Medulla oblongata (tissue), 1 donor: ENCODE results near the gene SREBF2.
"Not testable (repeated sequence)": the region's sequence is repeated elsewhere in the genome, so short reads cannot be mapped to it uniquely, and the experiment has no call there.

Experiments
- DNase-seq: peaks from one replicate; pipeline ENCODE4 v3.0.0-alpha.2; 2015; ENCODE audit errors: extremely low spot score

Gene SREBF2

DNA sequence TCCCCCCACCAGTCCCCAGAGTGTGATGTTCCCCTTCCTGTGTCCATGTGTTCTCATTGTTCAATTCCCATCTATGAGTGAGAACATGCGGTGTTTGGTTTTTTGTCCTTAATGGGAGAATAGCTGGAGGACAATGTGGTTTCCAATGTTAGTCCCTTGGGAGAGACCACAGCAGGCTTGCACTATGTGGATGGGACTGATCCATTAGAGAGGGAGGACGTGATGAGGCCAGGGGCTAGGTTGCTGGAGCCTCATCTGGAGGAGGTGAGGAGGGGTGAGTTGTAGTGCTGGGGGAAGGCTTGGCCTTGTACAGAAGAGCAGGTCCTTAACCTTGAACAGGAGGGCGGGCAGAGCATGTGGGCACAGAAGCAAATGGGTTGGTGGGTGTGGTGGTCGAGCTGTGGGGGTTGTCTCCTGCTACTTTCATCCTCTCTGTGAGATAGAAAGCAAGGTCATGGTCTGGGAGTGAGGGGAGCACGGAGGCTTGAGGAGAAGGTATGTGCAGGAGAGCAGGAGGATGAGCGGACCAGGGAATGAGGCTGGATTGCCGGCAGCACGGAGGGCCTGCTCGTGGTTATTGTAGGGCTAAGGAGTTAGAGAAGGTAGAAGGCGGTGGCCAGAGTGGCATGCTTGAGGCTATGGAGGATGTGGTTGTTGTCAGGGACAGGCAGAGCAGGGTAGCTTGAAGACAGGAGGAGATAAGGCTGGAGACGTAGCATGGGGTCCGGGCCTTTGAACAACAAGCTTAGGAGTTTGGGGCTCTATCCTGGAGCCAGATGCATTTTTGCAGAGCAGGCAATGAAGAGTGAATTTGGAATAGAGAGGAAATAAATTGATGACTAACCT lies 11.2 kb upstream of the SREBF2 start:
- DNase-seq = no peak

DNA sequence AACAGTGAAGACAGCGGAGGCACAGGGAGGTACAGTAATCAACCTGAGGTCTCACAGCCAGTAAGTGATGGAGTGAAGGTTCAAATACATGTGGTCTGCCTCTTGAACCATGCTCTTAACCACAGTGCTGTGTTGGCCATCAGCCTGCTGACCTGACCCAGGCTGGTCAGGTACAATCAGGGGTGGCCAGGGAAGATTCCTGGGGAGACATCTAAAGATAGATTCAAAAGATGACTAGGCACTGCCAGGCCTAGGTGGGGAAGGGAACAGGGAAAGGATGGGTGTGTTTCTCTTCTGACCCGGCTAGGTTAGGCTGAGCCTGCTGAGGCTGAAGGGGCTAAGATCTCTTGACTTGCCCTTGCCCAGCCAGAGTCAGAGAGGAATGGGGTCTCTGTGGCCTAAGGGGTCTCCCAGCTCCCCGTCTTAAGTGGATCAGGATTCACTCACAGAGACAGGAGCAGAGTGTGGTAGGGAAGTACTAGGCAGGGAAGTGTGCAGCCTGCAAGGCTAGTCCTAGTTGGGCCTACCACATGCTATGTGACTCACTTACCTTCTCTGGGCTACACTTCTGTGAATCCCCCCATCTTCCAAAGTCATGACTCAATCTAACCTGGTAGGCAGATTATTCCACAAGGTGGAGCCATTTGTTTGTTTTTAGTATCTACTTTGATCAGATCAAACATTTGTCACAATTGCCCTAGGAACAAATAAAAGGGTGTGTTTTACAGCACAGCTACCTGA lies 10.4 kb upstream of the SREBF2 start:
- DNase-seq = peak; percentile 70

DNA sequence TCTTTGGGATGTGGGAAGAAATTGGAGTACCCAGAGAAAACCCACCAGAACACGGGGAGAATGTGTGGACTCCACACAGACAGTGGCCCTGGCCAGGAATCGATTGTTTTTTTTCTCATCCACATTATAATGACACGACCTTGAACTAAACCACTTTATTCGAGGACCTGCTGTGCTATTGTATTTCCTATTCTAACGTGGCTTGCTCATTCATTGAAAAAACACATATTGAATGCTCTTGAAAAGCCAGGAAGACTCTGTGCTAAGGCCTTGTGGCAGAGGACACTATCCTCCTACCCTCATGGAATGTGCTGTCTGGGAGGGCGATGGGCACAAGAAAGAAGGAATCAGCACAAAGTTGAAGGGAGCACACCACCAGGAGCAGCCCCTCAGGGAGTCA lies 9.1 kb upstream of the SREBF2 start:
- no peak for DNase-seq

DNA sequence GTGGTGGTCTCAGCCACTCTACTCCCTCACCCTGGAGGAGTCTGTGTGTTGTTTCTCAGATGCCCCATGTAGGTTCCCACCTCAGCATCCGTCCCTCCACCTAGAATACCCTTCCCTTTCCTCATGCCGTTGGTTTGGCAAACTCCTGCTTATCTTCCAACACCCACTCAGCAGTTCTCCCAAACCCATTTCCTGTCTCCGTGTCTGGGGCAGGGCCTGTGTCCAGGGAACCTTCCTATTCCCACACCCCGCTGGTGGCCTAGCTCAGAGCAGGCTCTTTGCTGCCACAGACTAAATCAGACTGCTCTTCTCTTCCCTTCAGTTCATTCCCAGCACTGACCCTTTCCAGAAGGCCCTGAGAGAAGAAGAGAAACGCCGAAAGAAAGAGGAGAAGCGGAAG lies 7.5 kb upstream of the SREBF2 start:
- no peak for DNase-seq

DNA sequence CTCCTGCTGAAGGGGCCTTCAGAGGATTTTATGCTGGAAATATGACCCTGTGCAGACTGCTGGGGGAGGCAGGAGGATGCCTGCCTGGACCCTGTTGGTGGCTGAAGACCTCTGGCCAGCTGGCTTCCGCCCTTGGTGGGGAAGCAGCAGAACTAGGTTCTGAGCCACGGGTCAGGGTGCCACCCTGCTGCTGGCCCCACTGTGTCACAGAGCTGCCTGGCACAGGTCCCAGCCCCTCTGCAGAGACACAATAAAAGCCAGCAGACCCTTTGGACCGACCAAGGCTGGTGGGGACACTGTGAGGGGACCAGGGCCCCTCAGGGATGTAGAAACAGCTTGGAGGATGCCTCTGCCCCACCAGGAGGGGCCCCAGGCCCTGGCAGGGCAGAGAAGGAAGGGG lies 6.9 kb upstream of the SREBF2 start:
- no peak for DNase-seq

DNA sequence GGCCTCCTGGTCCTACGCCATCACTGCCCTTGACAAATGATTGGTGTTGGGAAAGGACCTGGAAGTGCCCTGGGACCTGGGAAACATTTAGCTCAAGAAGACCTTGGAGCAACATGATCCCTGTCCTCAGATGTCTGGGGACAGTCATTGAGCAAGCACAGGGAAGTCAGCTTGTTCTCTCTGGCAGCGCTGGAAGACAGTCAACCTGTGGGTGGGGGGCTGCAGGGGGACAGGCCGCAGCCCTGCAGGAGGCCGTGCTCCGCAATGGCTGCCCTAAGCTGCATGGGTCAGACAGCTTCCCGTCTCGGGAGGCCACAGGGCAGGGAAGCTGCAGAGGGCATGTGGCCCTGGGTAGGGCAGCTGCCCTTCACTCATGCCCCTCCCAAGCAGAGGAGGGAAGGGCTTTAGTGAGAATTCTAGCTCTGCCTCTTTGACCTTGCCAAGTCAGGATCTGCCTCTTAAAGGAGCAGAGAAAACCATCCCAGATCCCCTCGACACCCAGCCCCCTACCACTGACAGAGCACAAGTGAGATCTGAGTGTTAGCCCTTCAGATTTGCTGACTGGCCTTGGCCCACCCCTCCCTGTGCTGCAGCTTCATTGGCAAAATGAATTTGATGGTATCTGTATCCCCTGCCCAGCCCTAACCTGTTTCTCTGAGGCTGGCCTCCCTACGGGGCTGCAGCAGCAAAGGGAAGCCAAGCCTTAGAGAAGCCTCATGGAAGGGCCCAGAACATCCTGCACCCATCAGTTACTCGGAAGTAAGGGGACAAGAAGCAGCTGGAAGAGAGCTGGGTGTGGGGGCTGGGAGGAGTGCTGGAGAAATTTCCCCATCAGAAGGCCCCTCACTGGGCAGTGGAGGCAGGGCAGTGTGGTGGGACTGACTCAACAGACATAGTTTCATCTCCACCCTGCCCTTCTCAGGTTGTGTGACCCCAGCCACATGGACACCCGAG lies 6.2 kb upstream of the SREBF2 start:
- no peak for DNase-seq

DNA sequence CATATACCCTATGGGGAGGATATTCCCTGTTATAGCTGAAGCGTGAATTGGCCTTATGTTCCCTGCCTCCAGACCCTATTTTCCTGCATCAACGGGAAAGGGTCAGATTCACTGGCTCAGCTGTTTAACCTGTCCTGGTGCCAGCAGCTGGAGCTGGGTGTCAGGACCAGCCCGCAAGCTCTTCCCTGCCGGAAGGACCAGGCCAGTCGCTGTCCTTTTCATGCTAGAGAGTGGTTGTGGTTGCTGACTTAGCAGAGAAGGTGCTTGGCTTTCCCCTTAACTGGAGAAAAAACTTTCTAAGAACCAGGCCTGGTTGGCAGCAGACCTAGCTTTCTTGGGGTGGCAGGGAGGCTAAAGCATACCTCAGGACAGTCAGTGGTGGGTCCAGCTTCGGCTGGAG lies 5.2 kb upstream of the SREBF2 start:
- peak; percentile 31 for DNase-seq

DNA sequence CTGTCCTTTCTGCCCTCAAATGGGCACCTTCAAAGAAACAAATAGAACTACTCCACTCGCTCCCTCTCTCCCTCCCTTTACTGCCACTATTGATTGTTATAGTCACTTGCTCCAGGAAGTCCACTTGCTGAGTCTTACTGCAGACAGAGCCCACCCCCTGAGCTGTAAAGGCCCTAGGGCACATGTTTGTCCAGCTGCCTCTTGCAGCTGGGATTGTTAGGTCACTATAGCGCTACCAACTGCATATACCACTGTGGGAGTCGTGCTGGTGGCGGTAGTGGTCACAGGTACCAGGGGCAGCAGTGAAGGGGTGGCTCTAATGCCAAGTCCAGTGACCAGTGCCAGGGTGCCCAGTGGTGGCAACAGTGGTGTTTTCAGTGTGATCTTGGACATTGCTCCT lies 4.4 kb upstream of the SREBF2 start:
- DNase-seq = no peak

DNA sequence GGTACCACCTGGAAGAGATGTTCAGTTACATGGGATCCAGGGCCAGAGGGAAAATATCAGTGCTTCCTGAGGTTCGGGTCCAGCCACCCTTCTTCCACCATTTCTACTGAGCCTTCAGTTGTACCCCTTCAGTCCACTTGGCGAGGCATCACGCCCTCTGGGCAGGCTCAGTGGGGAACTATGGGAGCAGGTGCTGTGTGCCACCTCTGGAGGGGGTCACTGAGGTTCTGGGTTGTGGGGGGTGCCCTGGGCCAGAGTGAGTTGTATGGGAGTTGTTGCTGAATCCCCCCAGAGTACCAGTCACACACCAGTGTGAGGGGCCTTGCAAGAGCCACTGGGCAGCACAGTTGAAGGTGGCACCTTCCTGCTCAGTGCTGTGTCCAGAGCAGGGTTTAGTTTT lies 2.7 kb upstream of the SREBF2 start:
- no peak for DNase-seq

DNA sequence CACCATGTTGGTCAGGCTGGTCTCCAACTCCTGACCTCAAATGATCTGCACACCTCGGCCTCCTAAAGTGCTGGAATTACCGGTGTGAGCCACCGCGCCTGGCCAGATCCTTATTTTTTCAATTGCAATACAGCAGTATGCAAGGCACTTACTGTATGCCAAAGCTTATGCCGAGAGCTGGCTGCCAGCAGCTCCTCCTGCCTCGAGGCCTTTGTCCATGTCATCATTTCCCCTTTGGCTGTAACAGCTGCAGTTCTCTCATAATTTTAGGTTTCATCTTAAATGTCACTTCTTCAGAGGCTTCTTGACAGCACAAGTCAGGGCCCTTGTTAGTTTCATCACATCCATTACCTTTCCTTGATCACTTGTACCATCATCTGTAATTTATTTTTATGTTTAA lies 1.5 kb upstream of the SREBF2 start:
- peak; percentile 45 for DNase-seq

DNA sequence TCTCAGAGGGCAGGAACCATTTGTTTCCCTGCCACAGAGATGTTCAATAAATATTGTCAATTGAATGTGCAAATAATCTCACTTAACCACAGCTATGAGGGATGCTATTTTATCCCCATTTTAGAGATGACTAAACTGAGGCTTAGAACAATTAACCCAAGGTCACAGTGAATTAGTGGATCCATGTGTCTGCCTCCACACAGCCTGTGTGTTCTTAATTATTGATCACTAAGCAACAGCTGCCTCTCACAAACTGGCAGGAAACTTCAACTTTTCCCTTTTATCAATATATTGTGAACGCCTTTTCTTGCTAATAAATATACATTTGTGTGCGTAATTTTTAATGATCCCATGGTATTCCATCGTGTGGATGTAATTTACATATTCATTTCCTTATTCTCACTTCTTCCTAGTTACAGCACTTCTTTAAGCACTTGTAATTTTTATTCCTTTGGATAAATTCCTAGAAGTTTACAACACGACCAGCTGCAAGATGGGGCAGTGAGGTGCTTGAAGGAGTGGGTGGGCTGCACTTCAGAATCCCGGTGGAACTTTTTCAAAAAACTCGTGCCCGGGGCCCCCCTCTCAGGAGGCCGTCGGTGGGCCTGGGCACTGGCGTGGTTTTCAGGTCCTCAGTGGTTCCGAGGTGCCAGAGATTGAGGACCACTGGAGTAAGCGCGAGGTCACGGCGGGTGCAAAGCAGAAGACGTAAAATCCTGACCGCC lies 915 bp upstream of the SREBF2 start:
- no peak for DNase-seq

DNA sequence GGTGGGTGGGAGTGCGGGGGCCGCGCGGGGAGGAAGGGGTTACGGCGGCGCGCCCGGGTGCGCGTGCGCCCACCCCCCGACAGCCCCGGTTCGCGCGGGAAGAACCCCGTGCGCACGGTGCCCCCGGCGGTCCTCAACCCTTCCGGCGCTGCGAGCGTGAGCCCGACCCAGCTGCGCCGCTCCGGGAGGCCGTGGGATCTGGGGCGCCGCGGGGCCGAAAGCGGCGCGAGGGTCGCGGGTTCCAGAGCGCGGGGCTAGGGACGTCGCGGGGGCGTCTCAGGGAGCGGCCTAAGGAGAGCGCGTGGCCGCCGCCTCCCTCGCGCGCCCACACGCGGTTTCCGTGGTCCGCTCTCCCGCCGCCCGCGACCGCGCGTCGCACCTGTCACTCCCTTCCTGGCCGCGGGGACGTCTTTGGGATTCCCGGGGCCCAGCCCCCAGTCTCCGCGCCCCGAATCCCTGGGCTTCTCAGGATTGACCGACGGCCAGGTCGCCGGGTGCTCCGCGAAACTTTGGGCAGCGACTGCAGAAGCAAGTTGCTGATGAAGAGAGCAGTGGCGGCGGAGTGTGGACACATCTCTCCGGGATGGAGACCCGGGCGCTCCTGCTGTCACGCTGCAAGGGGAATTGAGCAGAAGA lies 582 bp downstream of the SREBF2 start:
- peak; percentile 48 for DNase-seq

DNA sequence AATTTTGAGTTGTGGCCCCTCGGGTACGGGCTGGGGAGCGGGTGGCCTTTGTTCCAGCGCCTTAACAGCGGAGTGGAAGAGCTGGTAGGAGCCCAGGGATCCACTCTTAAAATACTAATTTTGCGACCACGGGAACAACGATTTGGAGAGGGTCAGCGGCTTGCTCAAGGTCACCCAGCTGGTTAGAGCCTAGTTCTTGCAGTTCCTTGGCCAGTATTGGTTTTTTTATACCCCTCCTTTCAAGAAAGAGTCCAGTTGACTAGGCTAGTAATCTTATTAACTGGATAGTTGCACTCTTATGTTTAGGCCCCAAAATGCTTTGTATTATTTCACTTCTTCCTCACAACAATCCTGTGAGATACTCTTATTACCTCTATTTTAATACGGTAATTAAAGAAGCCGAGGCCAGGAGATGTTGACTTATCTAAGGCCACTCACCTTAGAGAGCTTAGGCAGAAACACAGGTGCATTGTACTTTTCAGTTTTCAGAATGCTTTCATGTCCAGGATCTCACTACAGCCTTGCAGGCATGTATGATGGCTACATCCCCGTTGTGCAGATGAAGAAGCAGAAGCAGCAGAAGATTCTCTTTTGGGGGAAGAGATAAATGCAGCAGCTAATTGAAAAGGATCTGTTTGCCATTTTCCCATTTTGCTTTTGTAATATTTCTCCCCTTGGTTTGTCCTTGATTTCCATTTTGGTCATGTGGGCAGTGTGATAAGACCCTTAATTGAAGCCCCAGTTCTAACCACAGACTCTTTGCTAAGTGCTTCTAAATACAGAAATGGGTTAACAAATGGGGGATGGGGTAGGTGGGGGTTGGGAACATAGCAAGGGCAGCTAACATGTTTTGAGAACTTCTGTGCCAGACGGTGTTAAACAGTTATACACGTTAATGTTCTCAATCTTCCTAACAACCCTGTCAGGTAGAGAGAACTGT lies 1.4 kb downstream of the SREBF2 start:
- DNase-seq = peak; percentile 40

DNA sequence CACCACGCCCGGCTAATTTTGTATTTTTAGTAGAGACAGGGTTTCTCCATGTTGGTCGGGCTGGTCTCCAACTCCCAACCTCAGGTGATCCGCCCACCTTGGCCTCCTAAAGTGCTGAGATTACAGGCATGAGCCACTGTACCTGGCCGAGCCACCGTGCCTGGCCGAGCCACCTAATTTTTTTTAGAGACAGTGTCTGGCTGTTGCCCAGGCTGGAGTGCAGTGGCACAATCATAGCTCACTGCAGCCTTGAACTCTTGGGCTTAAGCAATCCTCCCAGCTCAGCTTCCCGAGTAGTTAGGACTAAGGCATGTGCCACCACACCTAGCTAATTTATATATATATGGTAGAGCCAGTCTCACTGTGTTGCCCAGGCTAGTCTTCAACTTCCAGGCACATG lies 2.6 kb downstream of the SREBF2 start:
- not testable (repeated sequence) for DNase-seq

DNA sequence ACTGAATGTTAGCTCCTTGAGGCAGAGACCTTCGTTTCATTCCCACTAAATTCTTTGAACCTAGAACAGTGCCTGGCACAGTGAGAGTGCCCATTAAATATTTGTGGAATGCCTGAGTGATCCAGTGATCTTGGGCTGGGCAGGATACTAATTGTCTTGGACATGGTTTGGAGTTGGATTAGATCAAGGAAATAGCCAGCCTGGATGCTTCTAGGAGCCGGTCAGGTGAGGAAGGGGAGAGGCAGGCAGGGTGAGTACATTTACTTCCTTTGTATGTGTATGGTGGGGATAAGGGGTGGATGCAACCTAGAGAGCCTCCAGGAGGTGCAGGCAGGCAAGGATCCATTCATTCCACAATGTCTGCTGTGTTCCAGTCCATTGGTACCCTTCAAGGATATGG lies 3.6 kb downstream of the SREBF2 start:
- no peak for DNase-seq

DNA sequence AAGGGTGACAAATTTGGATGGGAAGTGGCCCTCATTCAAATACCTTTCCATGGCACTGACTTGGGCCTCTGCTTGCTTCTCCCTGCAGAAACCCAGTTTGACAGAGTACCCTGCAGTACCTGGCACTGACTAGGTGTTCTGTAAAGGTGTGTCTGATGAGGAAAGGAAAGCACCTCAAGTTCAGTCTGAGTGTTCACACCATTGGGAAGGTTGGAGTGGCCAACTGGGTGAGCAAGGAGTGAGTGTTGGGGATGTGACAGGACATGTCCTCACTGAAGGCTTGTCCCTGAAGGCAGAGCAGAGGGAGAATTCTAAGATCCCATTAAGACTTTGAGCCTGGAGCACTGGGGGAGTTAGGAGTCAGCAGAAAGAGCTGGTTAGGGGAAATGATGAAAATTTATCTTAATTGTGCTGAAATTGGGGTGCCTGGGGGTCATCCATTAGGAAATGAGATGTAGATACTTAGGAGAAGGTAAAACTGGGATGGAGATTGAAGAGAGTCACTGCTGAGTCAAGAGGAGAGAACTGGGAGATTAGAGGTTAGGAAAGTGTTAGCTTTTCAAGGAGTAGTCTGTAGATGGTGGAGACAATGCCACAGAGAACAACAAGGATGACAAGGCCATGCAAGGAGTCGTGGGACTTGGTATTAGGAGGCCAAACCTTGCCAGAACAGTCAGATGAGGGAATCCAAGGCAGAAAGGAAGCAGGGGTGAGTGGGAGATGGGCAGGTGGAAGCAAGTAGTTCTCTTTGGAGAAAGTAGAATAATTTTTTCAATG lies 6.1 kb downstream of the SREBF2 start:
- no peak for DNase-seq

DNA sequence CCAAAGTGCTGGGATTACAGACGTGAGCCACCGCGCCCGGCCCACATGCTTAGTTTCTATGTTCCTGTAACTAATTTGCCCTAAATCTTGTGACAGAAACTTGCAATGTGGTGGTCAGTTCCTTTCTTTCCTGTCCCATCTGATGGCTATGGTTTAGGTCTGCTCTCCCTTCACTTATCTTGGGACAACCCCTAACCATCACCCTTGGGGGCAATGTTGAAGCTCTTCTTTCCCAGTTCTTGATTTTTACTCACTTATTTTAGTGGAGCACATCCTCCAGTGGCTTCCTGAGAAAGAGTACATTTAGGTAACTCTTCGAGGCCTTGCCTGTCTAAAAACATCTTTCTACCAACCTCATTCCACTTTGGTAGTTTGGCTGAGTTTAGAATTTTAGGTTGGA lies 7.3 kb downstream of the SREBF2 start:
- DNase-seq = no peak

DNA sequence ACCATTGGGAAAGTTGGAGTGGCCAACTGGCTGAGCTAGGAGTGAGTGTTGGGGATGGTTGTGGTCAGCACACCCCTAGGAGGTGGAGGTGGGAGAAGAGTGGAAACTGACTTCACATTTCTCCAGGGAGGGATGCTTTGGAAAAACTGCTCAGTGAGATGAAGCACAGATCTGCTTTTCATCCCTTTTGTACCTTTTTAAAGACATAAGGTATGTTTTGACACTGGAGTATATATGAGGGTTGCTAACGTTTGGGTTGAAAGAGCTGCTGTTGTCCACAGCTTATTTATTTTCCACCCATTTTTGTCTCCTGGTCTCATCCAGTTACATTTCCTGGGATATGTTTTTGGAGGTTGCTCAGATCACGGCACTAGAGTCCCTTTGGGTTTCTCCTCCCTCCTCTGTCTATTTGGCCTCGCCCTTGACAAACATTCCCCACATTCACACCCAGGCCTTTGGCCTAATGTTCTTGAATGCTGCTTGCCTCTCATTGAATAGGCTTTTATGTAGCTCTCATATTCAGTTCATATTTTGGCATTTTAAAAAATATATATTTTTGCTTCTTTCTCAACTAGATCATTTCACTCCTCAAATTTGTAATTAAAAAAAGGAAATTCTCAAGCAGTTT lies 8.3 kb downstream of the SREBF2 start:
- DNase-seq = no peak
